Omental fat pad (tissue), 4 donors: ENCODE measurements around the gene CAPN2. TPM values are rescaled to one million over a fixed set of nuclear protein-coding genes. Genes with fewer than 3 reads are reported as not detected.

Experiments used
- ATAC-seq: fragments of 150-250 bp; one replicate; pipeline ENCODE4 v1.9.1; 2016; ENCODE audit warnings: mild to moderate bottlenecking, moderate library complexity; ENCODE audit not compliant: low FRiP score
- DNase-seq: peaks from one replicate; pipeline ENCODE4 v3.0.0-alpha.2; 2019; ENCODE audit warnings: low spot score
- CTCF ChIP-seq, 3 donors: fragments of 450-650 bp; IDR thresholded peaks; one replicate each; pipeline ENCODE4 v1.5.1; 2016 to 2017; ENCODE audit warnings: antibody characterized with exemption in 3 of 3, mild to moderate bottlenecking in 3 of 3, moderate library complexity in 2 of 3
- total RNA-seq, 4 donors: library from RNA; depleted of rRNA; stranded (reverse); fragments of >200 nt; gene quantifications; one replicate each; pipeline ENCODE4 v1.1.0, GENCODE V29; 2016

Gene CAPN2
- total RNA-seq, 4 donors from 2014 or later: 171 to 314 (median 229) TPM

GRCh38 chr1:223741861-223742260 lies 29.5 kb downstream of the CAPN2 start:
- no peak for ATAC-seq
- no peak for TF ChIP-seq CTCF (IDR thresholded peaks at IDR 0.05)
- no peak for DNase-seq

- DNase-seq (no peak), ATAC-seq (no peak)
- no peak for TF ChIP-seq CTCF (IDR thresholded peaks at IDR 0.05)
These were observed 30.6 kb downstream of the CAPN2 start for GRCh38 chr1:223742856-223743517.

- TF ChIP-seq CTCF (IDR thresholded peaks at IDR 0.05): no peak
- ATAC-seq (no peak), DNase-seq (no peak)
These were observed 33.4 kb downstream of the CAPN2 start for GRCh38 chr1:223745731-223746130.

- DNase-seq: no peak
- ATAC-seq: peak; percentile 60
- TF ChIP-seq CTCF (IDR thresholded peaks at IDR 0.05): no peak
These were observed 35.5 kb downstream of the CAPN2 start for GRCh38 chr1:223747838-223748335.

GRCh38 chr1:223748405-223748772 lies 36.0 kb downstream of the CAPN2 start:
- peak; percentile 70 for ATAC-seq
- no peak for DNase-seq
- no peak for TF ChIP-seq CTCF (IDR thresholded peaks at IDR 0.05)

GRCh38 chr1:223748773-223749733 lies 36.7 kb downstream of the CAPN2 start:
- ATAC-seq (peak; percentile 52), DNase-seq (no peak)
- TF ChIP-seq CTCF (IDR thresholded peaks at IDR 0.05): peak in 2 of 3 donors; percentile 12 to 89
